Activated CD4-positive, CD25-positive, alpha-beta regulatory T cell treated with anti-CD3 and anti-CD28 coated beads, Interleukin-2, amount 50 U/mL, for 16 hours (primary cell): ENCODE measurements around the gene RGS13.
A peak's percentile ranks its signal among the peaks of the same experiment; 100 is the strongest.

Source experiments
- DNase-seq: peaks from one replicate; pipeline ENCODE4 v3.0.0-alpha.2; 2020; ENCODE audit warnings: low read depth, low spot score

RGS13 gene

GRCh38 chr1:192635939-192636338 lies at the start of gene RGS13:
Gene RGS13 (plus strand): TSS chr1:192636147. CDS start chr1:192644335, 8,188 bp downstream.
- DNase-seq, result no peak

- DNase-seq, result no peak
Measured at GRCh38 chr1:192587386-192588266, 48.3 kb upstream of the RGS13 start.

- no peak for DNase-seq
Measured at GRCh38 chr1:192588546-192588945, 47.4 kb upstream of the RGS13 start.

GRCh38 chr1:192589813-192590212 lies 46.1 kb upstream of the RGS13 start:
- no peak for DNase-seq

GRCh38 chr1:192592517-192592916 lies 43.4 kb upstream of the RGS13 start:
- DNase-seq, result no peak

GRCh38 chr1:192592981-192593708 lies 42.8 kb upstream of the RGS13 start:
- DNase-seq, result no peak

- no peak for DNase-seq
Measured at GRCh38 chr1:192595299-192595698, 40.6 kb upstream of the RGS13 start.

GRCh38 chr1:192598589-192598988 lies 37.4 kb upstream of the RGS13 start:
- DNase-seq, result no peak

GRCh38 chr1:192600275-192600674 lies 35.7 kb upstream of the RGS13 start:
- no peak for DNase-seq

GRCh38 chr1:192601143-192601542 lies 34.8 kb upstream of the RGS13 start:
- DNase-seq, result no peak

GRCh38 chr1:192601567-192601966 lies 34.4 kb upstream of the RGS13 start:
- no peak for DNase-seq

GRCh38 chr1:192602757-192603156 lies 33.2 kb upstream of the RGS13 start:
- DNase-seq, result no peak

- no peak for DNase-seq
Measured at GRCh38 chr1:192603218-192603787, 32.6 kb upstream of the RGS13 start.

GRCh38 chr1:192604979-192605620 lies 30.8 kb upstream of the RGS13 start:
- DNase-seq, result no peak

- DNase-seq, result no peak
Measured at GRCh38 chr1:192608671-192609070, 27.3 kb upstream of the RGS13 start.

GRCh38 chr1:192609110-192610079 lies 26.6 kb upstream of the RGS13 start:
- DNase-seq, result peak; percentile 25

- DNase-seq, result no peak
Measured at GRCh38 chr1:192610112-192610889, 25.6 kb upstream of the RGS13 start.

GRCh38 chr1:192615055-192615454 lies 20.9 kb upstream of the RGS13 start:
- no peak for DNase-seq

GRCh38 chr1:192620071-192620635 lies 15.8 kb upstream of the RGS13 start:
- DNase-seq, result no peak
